Bronchial epithelial cell (primary cell): ENCODE data around the gene ST14. TPM values are rescaled to one million over a fixed set of nuclear protein-coding genes. Genes with fewer than 3 reads are reported as not detected.
A peak's percentile ranks its signal among the peaks of the same experiment; 100 is the strongest.

Experiments used
- DNase-seq: peaks from one replicate; pipeline ENCODE4 v3.0.0-alpha.2; 2010; ENCODE audit warnings: low read depth
- FAIRE-seq: peaks from 2 replicates; lab custom pipeline; 2011; peaks lifted over from hg19 to GRCh38; lab: Jason Lieb, UNC
- H3K27me3 ChIP-seq: 2 replicates; pipeline ENCODE4 v1.5.1; 2011; ENCODE audit warnings: low read length; ENCODE audit not compliant: control insufficient read depth, insufficient read depth
- H3K36me3 ChIP-seq: 2 replicates; pipeline ENCODE4 v1.5.1; 2011; ENCODE audit warnings: low read length; ENCODE audit not compliant: control insufficient read depth, insufficient read depth
- H3K4me3 ChIP-seq: 2 replicates; pipeline ENCODE4 v1.5.1; 2011; ENCODE audit warnings: mild to moderate bottlenecking, low read depth, low read length, control low read depth
- CTCF ChIP-seq: IDR thresholded peaks from 2 replicates; pipeline ENCODE4 v1.5.1; 2011; ENCODE audit warnings: mild to moderate bottlenecking, moderate library complexity, low read length, control low read depth, inconsistent platforms; ENCODE audit not compliant: insufficient read depth, severe bottlenecking
- total RNA-seq: library from RNA; depleted of rRNA; stranded (reverse); fragments of >200 nt; gene quantifications from 2 replicates; pipeline ENCODE4 v1.2.1, GENCODE V29; 2014

The ST14 gene
- total RNA-seq, 1 donor from 2014 or later: 79.2 TPM

DNA sequence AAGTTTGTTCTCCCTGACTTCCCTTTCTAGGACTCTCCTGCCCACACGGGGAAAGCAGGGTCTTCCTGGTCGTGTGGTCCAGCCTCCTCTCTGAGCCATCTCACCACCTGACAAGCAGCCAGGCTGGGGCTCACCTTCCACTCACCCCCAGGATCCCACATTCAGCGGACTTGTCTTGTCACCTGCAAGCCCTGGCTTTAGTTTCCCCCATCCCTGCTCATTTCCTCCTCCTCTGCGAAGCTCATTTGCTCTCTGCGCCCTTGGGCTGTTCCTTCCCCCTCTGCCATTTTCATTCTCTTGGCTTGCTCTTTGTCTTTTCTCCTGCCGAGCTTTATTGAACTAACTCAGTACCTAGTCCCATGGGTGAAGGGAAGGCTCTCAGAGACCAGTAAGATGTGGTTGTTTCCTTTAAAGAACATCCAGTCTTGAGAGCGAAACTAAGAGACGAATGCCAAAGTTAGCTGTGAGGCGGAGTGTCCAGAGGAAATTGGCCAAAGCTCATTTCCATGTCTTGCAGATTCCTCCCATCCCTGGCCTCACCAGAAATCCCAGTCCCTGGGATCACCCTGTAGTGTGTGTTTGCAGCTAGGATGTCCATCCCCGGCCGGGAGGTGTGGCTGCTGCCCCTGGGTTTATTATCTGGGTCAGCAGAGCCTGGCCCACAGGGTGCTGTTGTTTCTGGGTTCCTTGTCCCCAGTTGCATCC lies 2.0 kb downstream of the ST14 start:
- Histone ChIP-seq H3K4me3 (peak overlapping the region; percentile 68), H3K36me3 (peaks cover 5% of the 10 kb centered on the region), H3K27me3 (peaks cover 6% of the 10 kb centered on the region)
- no peak for DNase-seq
- TF ChIP-seq CTCF: no peak
- FAIRE-seq: no peak

DNA sequence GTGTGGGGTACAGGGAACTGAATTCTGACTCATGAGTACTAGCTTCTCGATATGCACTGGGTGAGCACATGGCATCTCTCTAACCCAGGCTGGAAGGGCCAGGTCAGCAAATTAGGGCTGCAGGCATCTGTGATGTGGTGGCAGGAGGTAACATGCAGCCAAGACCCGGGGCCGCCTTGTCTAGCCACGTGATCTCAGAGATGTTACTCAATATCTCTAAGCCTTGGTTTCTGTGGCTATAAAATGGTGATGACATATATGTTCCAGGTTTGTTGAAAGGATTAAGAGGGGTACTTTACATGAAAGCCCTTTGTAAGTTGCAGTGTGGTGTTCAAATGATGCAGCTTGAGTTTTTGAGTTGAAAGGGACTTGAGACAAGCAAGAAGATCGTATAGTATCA lies 3.2 kb downstream of the ST14 start:
- H3K4me3 ChIP-seq: no peak overlapping the region
- no peak for TF ChIP-seq CTCF
- H3K27me3 ChIP-seq: peaks cover 6% of the 10 kb centered on the region
- FAIRE-seq (peak; percentile 98), DNase-seq (peak; percentile 86)
- H3K36me3 ChIP-seq: peaks cover 5% of the 10 kb centered on the region

DNA sequence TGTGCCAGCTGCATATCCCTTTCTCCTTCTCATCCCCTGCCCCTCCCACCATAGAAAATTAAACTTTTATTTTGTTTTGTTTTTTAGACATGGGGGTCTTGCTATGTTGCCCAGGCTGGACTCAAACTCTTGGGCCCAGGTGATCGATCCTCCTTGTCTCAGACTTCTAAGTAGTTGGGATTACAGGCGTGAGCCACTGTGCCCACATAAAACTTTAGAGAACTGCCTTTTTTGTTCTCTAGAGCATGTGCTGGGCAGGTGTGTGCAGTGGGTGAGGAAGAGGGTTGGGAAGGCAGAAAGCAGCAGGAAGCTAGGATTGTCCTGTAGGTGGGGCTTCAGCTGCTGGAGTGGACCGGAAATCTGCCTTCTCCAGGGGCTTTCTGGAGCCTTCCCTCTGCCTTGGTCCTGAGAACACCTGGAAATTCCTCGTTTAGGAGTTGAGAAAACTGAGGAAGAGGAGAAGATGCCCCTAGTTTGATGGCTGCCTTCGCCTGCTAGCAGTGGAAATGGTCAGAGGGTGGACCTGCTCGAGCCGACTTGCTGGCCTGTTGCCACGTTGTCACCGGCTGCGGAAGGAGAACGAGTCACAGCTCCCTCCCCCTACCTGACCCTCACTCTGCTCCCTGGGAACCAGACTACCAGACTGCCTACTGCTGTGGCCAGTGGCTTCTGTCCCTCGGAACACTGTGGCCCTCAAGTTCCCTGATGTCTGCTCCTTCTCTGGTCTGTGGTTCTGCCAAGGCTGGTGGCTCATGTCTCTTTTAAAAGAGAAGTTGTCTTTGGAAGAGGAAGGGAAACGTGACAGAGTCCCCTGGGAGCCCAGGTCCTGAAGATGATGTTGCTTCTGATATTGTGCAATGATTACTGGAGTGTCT lies 4.0 kb downstream of the ST14 start:
- H3K4me3 ChIP-seq: no peak overlapping the region
- peaks cover 5% of the 10 kb centered on the region for H3K36me3 ChIP-seq
- FAIRE-seq: peak; percentile 23
- peak; percentile 44 for DNase-seq
- H3K27me3 ChIP-seq: peaks cover 3% of the 10 kb centered on the region
- peak; percentile 39 for TF ChIP-seq CTCF

GRCh38 chr11:130164221-130164570 lies 4.6 kb downstream of the ST14 start:
- peaks cover 5% of the 10 kb centered on the region for H3K36me3 ChIP-seq
- no peak for TF ChIP-seq CTCF
- H3K4me3 ChIP-seq: no peak overlapping the region
- DNase-seq: no peak
- FAIRE-seq: no peak
- H3K27me3 ChIP-seq: no peaks in the 10 kb centered on the region

DNA sequence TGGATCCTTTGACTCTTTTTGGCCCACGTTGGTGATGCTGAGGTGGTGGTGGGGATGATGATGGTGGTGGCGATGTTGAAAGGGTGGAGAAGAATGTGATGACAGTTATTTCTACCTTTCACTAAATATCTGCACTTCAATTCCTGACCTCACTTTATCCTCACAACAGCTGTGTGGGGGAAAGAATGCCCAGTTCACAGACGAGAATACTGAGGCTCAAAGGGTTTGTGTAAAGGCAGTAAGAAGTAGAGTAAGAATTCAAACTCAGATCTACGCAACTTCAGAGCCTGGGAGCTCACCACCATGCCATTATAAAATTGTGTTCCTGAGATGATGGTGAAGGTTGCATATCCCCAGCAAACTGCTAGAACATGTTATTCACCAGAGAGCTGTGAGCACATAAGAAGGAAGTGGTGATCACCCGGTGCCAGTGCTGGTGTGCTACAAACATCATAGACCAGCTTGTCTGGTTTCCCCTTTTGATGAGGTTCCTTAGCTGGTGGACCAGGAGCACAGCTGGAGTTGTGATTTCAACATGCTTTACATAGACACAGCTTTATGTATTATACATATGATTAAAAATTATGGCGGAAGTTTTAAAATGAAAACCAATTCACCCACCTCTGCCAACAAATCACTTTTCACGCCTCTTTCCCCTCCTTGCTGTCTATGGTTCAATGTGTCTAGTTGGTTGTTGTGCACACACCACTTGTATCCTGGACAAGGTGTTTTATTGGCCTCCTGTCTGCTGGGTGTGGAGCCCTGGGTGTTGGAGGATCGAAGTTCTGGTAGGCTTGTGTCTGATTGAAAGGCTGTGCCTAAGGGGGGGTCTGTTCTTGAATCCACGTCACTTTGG lies 6.2 kb downstream of the ST14 start:
- DNase-seq (peak; percentile 44), FAIRE-seq (peak; percentile 90)
- no peaks in the 10 kb centered on the region for H3K27me3 ChIP-seq

More for the DNA sequence above, 6.2 kb downstream of the ST14 start:
- no peak overlapping the region for H3K4me3 ChIP-seq
- peaks cover 5% of the 10 kb centered on the region for H3K36me3 ChIP-seq
- TF ChIP-seq CTCF: no peak
